NCI-H1092 treated with DMSO at 0.1 percent for 48 hours (cell line): ENCODE data around the gene LTC4S.
"Not testable (repeated sequence)": the region's sequence is repeated elsewhere in the genome, so short reads cannot be mapped to it uniquely, and the experiment has no call there.

Source experiments
- DNase-seq: peaks from one replicate; lab custom pipeline; 2025; lab: John Stamatoyannopoulos, UW

The LTC4S gene

GRCh38 chr5:179825655-179826182 lies 31.9 kb downstream of the LTC4S start:
- no peak for DNase-seq

- DNase-seq = no peak
Observed at GRCh38 chr5:179827680-179828079, 33.9 kb downstream of the LTC4S start.

GRCh38 chr5:179828756-179829421 lies 35.1 kb downstream of the LTC4S start:
- DNase-seq = no peak

GRCh38 chr5:179829732-179830435 lies 36.1 kb downstream of the LTC4S start:
- DNase-seq = no peak

- no peak for DNase-seq
Observed at GRCh38 chr5:179830818-179831468, 37.2 kb downstream of the LTC4S start.

- DNase-seq = no peak
Observed at GRCh38 chr5:179832039-179832745, 38.4 kb downstream of the LTC4S start.

- no peak for DNase-seq
Observed at GRCh38 chr5:179833056-179833708, 39.4 kb downstream of the LTC4S start.

- no peak for DNase-seq
Observed at GRCh38 chr5:179833709-179834070, 39.9 kb downstream of the LTC4S start.

- DNase-seq = no peak
Observed at GRCh38 chr5:179834120-179834519, 40.3 kb downstream of the LTC4S start.

GRCh38 chr5:179834871-179835270 lies 41.1 kb downstream of the LTC4S start:
- not testable (repeated sequence) for DNase-seq

GRCh38 chr5:179836225-179837019 lies 42.6 kb downstream of the LTC4S start:
- DNase-seq = no peak

GRCh38 chr5:179837076-179838011 lies 43.6 kb downstream of the LTC4S start:
- DNase-seq = no peak

GRCh38 chr5:179839328-179840256 lies 45.8 kb downstream of the LTC4S start:
- DNase-seq = no peak

- no peak for DNase-seq
Observed at GRCh38 chr5:179840321-179840720, 46.5 kb downstream of the LTC4S start.

- DNase-seq = no peak
Observed at GRCh38 chr5:179840766-179841165, 47.0 kb downstream of the LTC4S start.

- DNase-seq = no peak
Observed at GRCh38 chr5:179841621-179842020, 47.8 kb downstream of the LTC4S start.
